GM21515 (cell line): ENCODE data around the gene GALNT3.
A peak's percentile ranks its signal among the peaks of the same experiment; 100 is the strongest.

Experiments used
- ATAC-seq: cut with Tn5 transposase; IDR thresholded peaks from one replicate; pipeline ENCODE4 v1.9.1; 2021; ENCODE audit not compliant: unreplicated experiment

Gene GALNT3

GRCh38 chr2:165796819-165797530 lies 2.9 kb upstream of the GALNT3 start:
- ATAC-seq = no peak

DNA sequence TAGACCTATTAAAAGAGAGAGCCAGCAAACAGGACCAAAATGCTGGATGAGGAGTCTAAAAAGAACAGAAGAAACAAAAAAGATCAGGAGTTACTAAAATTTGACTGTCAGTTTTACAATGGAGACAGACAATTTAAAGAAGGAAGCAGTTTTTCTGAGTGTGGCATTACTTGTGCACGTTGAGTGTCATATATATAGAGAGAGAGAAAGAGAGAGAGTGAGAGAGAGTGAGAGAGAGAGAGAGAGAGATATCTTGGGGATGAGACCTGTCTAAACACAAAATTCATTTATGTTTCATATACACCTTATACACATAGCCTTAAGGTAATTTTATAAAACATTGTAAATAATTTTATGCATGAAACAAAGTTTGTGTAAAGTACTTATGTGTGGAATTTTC lies 2.1 kb upstream of the GALNT3 start:
- no peak for ATAC-seq

DNA sequence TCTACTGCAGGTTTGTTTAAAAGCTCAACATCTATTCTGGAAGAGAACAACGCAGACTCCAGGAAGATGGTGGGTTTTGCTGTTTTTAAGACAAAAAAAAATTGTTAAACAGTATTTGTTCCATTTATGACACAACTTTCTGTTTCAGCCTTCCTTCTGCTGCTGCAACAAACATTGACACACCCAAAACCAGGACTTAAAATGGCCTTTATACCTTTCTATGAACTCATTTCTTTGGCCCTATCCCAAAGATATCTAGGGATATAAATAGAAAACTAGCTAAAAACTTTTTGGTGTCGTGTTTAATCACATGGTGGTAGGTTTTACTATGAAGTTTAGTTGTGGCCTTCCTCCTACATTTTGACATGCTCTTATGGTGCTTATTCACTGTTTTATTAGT lies 964 bp upstream of the GALNT3 start:
- ATAC-seq = no peak

- ATAC-seq = peak; percentile 97
Observed at GRCh38 chr2:165794536-165794928, 485 bp upstream of the GALNT3 start.

GRCh38 chr2:165793161-165793778 lies 777 bp downstream of the GALNT3 start:
- ATAC-seq = peak; percentile 9

GRCh38 chr2:165792104-165792454 lies 2.0 kb downstream of the GALNT3 start:
- ATAC-seq = no peak

DNA sequence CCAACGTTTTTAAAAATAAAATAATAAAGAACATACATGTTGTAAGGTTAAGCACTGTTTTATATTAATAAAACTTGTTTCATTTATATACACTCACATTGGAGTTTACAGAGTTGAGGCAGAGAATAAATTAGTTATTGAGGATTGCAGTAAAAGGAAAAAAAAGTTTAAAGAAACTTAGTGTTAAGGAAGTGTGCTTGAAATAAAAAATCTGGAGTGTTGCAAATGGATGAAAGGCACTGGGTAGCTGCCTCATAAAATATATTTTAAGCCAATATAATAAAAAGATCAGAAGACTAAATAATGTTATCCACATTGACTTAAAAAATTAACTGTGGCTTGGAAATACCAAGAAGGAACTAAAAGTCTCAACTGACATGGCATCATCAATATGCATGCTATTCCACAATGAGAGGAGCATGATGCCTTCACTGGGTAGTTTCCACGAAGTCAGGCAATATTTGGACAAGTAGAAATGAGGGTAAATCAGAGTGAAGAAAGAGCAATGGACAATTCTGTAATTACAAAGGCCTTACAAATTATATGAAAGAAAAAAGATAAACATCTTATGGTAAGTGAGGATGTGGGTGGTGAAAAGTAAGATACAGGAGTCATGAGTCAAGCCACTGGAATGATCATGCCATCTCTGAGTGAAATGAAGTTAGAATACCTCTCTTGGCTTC lies 2.5 kb downstream of the GALNT3 start:
- no peak for ATAC-seq

GRCh38 chr2:165790466-165790865 lies 3.6 kb downstream of the GALNT3 start:
- ATAC-seq = no peak

DNA sequence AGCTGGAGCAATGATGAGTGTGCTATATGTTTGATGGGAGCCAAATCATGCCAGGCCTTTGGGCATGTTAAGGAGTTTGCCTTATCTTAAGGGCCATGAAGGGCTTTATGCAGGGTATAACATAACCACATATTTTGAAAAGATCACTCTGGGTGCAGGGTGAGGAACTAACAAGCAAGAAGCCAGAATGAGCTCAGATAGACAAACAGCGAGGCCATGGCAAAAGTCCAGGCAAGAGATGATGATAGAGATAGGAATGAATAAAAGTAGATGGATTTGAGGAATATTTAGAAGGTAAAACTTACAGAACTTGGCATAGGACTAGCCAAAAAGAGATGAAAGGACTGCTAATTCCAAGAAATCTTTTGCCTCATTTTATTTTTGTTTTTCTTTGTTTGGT lies 6.7 kb downstream of the GALNT3 start:
- ATAC-seq = no peak

GRCh38 chr2:165779706-165780105 lies 14.3 kb downstream of the GALNT3 start:
- ATAC-seq = no peak

DNA sequence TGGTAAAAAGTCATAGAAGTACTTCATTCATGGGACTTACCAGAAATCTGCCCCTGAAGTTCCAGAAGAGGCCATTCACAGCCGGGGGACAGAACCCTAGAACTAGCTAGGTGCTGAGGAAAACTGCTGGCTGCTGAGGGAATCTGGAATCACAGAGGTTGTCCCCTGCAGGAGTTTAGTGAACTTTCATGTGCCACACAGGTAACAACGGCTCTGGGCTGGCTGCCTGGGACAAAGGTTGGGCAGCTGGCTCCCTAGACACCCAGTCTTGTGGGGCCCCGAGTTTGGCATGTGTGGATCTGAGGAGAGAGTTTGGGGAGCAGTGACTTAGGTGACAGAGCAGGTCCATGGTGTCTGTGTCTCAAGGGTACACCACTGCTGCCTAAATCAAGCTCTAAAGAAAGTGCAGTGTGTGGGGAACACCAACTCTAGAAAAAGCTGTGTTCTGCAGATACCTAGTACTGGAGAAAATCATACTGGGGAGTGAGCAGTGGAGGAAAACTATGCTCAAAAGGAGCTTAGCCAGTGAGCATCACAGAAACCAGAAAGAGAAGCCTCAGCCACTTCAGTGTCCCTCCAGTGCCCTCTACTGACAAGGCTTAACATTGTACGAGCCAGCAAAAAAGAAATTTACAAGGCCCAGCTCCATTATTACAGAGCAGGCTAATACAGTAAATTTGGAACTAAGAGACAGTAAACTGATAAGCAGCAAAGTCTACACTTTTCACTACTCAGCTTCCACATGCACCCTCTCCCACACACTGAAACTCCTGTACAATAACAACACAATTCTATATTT lies 15.2 kb downstream of the GALNT3 start:
- no peak for ATAC-seq

GRCh38 chr2:165778187-165778556 lies 15.9 kb downstream of the GALNT3 start:
- ATAC-seq = no peak

DNA sequence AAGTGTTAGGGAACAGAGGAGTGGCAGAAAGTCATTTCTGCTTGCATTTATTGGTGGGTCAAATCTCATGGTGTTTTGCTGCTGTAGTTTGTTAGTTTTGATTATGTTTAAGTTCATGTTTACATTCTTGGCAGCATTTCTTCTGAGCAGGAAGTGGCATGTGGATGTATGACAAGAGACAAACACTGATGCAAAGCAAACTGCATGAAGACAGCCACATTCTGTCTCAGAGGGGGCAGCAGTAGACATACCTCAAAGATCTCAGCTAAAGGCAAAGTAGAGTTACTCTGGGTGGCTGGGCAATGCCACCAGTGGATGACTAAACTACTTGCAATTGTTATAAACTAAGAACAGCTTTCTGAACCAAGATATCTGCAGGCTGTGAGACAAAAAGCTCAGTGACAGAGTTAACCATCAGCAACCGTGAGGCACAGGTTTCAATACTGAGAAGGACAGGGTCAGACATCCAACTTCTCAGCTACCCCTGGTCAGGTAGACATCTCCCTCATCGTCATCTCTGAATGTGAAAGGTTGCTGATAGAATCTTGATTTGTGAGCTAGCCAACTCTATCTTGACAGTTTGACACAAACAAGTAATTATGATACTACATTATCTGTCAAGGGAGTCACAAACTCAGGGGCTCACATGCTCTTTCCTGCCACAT lies 16.4 kb downstream of the GALNT3 start:
- ATAC-seq = no peak

DNA sequence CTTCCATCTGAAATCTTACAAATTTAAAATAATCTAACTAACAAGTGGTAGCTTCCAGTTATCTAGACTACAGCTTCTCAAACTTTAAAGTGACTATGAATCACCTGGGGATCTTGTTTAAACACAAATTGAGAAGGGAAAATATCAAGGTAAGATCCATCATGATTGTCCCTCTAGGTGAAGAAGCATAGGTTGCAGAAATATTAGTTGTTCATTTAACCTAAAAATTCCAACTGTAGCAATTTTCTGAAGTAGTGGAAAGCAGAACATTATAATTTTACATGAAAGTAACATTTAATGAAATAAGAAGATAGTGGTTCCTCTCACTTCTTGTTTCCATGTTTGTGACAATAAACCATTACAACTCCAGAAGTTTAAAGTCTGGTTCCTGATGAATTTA lies 17.3 kb downstream of the GALNT3 start:
- no peak for ATAC-seq

GRCh38 chr2:165776013-165776412 lies 18.0 kb downstream of the GALNT3 start:
- no peak for ATAC-seq

GRCh38 chr2:165773684-165774083 lies 20.4 kb downstream of the GALNT3 start:
- no peak for ATAC-seq

- ATAC-seq = no peak
Observed at GRCh38 chr2:165772183-165772582, 21.9 kb downstream of the GALNT3 start.

GRCh38 chr2:165766326-165766927 lies 27.6 kb downstream of the GALNT3 start:
- ATAC-seq = no peak

DNA sequence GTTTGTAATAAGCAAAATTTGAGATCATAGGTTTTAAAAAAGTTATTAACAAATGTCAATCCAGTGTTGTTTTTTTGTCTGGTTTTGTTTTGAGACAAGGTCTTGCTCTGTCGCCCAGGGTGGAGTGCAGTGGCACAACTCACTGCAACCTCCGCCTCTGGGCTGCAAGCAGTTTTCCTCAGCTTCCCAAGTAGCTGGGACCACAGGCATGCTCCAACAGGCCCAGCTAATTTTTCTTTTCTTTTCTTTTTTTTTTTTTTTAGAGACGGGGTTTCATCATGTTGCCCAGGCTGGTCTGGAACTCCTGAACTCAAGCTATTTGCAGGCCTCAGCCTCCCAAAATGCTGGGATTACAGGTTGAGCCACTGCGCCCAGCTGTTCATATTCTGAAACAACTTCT lies 31.3 kb downstream of the GALNT3 start:
- no peak for ATAC-seq

DNA sequence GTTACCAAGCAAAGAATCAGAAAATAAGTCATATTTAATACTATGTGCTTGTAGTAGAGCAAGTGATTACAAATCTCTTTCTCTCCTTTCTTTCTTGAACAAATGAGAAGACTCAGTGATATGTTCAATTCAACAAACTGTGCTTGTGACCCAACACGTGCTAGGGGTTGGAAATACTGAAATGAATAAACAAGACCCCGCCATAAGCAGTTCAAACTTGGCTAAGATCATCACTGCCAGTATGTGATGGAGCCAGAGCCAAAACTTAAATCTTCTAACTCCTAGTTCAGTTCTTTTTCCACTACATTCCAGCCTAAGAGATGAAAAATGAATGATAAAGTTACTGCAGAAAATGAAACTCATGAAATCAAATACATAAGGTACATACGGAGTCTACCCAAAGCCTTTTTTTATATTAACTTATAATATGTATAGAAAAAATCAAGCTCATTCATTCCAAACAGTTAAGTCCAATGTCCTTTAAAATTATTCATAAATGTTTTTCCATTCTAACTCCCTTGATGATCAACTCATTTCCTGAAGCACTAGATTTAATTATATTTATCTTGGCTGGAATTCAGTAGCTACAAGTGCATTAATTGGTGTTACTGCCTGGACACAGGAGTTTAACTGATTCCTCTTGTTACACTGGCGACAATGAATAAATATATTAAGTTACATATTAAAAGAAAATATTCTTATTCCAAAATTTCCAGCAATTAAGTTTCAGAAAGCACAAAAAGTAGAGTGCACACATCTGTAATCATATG lies 36.0 kb downstream of the GALNT3 start:
- ATAC-seq = no peak
